SH-SY5Y (cell line): ENCODE data around the gene DTX3L.

ENCODE experiments used
- GATA2 ChIP-seq: IDR thresholded peaks from 2 replicates; pipeline ENCODE4 v1.6.1; 2011; ENCODE audit warnings: mild to moderate bottlenecking, low read depth, low read length
- GATA3 ChIP-seq: IDR thresholded peaks from 2 replicates; pipeline ENCODE4 v1.6.1; 2011; ENCODE audit warnings: low read depth, mild to moderate bottlenecking, low read length, moderate library complexity

The DTX3L gene

DNA sequence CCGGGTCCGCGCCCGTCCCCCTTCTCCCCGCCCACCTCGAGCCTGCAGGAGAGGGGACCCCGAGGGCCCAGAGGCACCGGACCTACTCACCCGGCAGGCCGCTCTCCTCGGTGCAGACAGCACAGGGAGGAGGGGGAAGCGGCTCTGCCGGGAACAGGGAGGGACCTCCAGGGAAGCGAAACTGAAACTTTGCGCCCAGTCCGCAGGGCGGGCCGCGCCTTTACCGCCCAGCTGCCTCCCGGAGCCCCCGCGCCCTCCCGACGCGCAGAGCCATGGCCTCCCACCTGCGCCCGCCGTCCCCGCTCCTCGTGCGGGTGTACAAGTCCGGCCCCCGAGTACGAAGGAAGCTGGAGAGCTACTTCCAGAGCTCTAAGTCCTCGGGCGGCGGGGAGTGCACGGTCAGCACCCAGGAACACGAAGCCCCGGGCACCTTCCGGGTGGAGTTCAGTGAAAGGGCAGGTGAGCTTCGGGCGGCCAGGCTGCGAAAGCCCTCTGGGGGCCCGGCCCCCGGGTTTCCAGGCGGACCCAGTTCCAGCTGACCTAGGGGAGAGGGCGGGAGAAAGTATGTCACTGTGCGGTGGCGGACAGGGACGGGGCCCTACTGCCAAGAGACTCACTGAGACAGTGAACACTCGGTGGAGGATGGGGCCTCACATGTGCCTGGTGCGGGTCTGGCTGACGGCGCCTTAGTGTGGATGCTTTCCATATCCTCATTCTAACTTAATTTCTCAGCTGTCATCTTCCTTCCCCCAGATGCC is at the start of gene DTX3L, which contains the start of gene PARP9:
TSS of gene DTX3L (plus strand) at position 184 of the 758 bp plus-strand sequence. CDS start at position 273, 89 bp downstream.
TSS of gene PARP9 (minus strand) at position 146 of the 758 bp plus-strand sequence. CDS start 4,680 bp downstream, outside the sequence.
- no peak for TF ChIP-seq GATA2

DNA sequence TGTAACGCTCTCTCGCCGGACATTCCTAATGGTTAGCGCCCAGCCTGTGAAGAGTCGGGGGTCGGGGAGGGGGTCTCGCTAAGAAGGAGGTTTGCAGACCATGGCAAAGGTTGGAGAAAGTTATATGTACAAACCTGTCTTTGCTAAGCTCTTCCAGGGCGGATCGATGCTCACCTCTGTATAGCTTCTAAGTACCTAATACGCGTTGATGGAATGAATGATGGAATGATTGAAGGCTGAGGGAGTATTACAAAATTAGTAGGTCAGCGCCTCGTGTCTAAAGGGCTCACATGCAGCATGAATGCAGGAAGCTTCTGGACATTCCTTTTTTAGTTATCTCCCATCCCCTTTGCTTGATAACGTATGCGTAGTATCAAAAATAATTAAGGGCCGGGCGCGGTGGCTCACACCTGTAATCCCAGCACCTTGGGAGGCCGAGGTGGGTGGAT is 49.1 kb upstream of the DTX3L start:
- TF ChIP-seq GATA3 = no peak
- no peak for TF ChIP-seq GATA2

DNA sequence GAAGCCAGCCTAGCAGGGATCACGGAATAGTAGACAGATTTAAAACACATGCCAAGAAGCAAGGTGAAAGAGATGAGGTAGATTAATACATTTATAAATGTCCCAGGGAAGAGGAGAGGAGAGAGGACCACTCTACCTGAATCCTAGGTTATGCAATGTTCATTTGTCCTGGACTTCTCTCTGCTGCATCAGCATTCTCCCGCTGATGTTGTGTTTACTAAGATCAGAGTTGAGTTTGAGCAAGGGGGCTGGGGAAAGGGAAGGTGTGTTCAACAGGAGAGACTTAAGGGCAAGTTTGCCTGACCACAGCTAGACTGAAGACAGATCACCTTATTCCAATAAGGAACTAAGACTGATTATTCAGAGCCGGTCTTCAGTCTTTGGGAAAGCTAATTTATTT is 48.3 kb upstream of the DTX3L start:
- TF ChIP-seq GATA2 (no peak), GATA3 (no peak)

DNA sequence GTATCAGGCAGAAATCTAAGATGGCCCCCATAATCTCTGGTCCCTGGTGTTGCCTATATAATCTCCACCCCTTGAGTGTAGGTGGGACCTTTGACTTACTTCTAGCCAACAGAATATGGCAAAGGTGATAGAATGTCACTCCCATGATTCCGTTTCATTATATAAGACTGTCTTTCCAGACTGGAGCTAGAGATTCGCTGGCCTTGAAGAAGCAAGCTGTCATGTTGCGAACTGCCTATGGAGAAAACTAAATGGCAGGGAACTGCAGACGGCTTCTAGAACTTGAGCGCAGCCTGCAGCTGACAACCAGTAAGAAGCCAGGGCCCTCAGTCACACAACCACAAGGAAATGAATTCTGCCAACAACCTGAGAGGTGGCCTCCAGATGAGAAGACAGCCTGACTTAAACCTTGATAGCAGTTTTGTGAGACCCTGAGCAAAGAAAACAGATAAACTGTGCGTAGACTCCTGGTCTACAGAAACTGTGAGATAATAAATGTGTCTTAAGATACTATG is 47.2 kb upstream of the DTX3L start:
- TF ChIP-seq GATA2 (no peak), GATA3 (no peak)

DNA sequence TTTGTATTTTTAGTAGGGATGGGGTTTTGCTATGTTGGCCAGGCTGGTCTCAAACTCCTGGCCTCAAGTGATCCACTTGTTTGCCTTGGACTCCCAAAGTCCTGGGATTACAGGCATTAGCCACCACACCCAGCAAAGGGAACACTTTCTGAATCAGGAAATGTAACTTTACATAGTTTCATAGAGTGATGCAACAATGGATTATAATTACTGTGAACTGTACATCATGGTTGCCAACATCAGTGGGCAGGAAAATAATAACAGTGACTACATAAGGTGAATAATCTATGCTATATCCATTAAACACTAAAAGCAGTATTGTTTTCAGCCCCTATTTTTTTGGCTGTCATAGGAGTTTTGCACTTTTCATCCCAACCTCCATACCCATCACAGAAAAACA is 44.4 kb upstream of the DTX3L start:
- TF ChIP-seq GATA2 = no peak
- no peak for TF ChIP-seq GATA3

DNA sequence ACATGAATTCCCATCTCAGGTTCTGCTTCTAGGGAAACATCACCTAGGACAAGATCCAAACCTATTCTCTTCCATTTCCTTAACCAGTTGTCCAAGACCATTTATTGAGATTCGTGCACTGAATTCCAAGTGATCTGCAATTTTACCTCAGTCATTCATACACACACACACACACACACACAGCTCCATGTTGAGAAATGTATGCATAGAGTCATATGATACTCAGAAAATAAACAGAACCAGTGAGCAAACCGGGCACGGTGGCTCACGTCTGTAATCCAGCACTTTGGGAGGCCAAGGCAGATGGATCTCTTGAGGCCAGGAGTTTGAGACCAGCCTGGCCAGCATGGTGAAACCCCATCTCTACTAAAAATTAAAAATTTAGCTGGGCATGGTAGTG is 43.3 kb upstream of the DTX3L start:
- TF ChIP-seq GATA3 (no peak), GATA2 (no peak)

DNA sequence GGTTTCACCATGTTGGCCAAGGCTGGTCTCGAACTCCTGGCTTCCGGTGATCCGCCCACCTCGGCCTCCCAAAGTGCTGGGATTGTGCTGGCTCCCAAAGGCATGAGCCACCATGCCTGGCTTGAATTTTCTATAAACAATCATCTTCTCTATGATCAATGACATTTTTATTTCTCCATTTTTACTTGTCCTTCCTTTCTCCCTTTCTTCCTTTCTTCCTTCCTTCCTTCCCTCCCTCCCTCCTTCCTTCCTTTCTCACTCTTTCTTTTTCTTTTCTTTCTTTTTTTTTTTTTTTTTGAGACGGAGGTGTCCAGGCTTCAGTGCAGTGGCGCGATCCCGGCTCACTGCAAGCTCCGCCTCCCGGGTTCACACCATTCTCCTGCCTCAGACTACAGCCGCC is 40.8 kb upstream of the DTX3L start:
- TF ChIP-seq GATA3 = no peak
- TF ChIP-seq GATA2 = no peak

DNA sequence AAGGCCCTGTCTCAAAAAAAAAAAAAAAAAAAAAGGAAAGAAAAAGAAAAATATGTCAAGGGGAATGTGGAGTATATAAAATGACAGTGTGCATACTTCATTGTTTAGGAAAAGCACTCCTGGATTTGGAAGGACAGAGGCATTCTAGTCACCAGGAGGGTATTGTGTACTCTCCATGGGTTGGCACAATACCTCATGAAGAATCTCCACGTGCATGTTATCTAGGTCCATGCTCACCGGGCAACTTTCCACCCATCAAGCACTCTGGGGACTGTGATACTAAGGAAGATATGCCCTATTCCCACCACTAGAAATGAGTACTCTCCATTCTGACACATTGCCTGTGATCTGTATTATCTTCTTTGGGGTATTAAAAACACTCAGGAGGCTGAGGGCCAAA is 34.0 kb upstream of the DTX3L start:
- no peak for TF ChIP-seq GATA3
- no peak for TF ChIP-seq GATA2

DNA sequence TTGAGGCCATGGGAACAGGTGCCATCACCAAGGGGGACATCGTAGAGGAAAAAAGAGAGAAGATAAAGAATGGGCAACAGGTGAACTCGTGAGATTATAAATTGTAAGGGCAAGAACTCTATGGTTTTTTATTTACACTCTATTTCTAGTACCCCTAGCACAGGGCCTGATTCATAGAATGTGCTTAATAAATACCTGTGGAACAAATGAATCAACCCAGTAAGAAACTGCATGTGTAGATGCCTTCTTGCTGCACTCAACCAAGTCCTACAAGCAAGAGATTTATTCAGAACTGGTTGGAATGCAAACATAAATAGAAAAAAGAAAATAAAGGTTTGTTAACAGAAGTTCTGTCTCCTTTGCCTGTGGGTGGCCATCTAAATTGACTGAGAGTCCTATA is 30.7 kb upstream of the DTX3L start:
- TF ChIP-seq GATA2 = no peak
- no peak for TF ChIP-seq GATA3

DNA sequence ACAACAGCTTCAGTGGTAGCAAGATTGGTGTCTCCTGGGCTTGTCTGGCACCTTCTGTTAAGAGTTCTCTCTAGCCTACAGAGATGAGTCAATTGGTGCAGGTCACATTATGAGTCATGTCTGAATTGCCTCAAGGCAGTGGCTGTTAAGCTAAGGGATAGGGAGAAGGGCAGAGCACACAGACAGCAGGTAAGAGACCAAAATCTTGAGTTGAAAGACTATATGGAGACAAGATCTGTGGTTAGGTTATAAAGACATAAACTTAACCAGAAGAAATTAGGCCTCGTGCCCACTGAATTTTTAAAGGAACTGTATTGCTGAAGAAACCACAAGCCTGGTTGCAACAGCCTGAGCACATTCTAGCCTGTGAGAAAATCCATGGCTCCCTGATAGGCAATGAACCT is 30.2 kb upstream of the DTX3L start:
- no peak for TF ChIP-seq GATA3
- no peak for TF ChIP-seq GATA2

DNA sequence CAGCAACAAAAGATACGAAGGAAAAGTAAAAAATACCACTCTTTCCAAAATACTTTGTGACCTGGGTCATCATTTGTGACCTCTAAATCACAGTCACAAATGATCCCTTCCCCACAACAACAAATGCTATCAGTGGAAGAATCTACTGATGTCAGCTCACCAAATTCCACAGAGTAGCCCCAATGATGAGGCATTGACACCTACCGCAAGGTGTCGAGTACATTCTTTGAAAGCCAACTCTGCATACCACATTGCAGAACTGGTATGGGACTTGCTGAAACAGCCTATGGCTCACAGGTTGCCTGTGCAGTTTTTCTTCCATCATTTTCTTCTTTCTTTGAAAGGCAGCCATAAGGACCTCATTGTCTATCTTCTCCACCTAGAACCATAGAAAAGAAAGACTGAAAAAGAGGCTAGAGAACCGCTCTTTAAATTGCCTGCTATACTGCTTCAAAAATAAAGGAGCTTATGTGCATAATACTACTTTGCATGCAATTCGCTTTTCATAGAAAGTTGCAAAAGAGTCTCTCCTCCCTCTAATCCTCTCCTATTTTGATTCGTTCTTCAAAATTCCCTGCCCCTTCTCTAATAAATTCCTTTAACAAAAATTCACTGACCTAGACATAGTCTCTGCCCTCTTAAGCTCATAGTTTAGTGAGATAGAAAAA is 28.0 kb upstream of the DTX3L start:
- TF ChIP-seq GATA3 = no peak
- TF ChIP-seq GATA2 = no peak

DNA sequence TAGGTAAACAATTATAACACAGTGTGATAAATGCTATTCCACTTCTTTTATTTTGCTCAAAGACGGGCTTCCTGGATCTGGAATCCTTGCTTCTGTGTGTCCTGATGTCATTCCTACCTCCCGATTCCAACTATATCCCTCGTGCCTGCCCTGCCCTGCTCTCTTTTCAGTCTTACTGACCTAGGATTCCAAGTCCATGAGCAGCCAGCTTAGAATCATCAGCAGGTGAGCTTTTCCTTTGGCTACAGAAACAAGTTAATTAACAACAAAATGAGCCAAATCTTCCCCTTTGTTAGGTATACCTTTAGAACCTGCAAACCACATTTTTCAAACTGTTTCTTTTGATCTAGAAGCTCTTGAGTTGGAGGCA is 27.5 kb upstream of the DTX3L start:
- TF ChIP-seq GATA3 = no peak

DNA sequence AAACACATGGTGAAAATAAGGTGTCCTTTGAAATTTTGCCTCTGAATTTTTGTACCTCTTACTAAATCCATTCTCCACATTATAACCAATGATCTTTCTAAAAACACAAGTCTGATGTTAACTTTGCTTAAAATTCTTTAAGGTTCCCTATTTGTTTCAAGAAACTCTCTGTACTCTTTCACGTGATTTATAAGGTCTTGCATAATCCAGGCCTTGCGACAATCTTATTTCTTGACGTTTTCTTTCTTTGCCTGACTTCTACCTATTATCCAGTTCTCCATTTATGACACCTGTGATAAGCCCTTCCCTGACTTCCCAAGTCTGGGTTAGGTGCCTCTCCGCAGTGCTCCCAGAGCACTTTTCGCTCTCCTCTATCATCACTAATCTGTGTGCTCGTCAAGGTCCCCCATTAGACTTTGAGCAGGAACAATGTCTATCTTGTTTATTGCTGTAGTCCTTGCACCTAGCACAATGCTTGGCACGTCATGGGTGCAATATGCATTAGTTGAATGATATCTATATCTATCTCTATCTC is 25.1 kb upstream of the DTX3L start:
- TF ChIP-seq GATA2 = no peak
- no peak for TF ChIP-seq GATA3

DNA sequence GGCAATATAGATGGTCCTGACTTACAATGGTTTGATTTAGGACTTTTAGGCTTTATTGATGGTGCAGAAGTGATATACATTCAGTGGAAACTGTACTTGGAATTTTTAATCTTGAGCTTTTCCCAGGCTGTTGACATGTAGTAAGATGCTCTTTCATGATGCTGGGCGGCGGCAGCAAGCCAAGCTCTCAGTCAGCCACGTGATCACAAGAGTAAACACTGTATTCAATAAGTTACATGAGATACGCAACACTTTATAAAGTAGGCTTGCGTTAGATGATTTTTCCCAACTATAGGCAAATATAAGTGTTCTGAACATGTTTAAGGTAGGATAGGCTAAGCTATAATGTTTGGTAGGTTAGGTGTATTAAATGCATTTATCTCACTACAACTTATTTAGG is 18.0 kb upstream of the DTX3L start:
- no peak for TF ChIP-seq GATA3
- no peak for TF ChIP-seq GATA2

DNA sequence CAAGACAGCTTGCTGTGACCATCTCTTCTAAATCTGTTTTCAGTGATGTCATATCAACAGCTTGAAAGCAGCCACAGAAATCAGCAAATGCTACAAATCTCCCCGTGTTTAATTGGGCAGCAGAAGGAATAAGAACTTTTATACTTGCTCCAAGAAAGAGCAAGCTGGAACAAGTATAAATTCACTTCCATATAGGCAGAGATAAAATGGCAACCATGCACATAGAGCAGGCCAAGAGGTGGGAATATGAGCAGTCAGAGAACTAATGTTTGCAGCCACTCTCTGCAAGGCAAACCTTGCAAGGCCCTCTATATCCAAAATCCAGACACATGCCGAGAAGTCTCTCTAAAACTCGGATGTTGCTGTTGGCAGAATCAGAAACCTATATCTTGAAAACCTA is 16.1 kb upstream of the DTX3L start:
- TF ChIP-seq GATA3 (no peak), GATA2 (no peak)

DNA sequence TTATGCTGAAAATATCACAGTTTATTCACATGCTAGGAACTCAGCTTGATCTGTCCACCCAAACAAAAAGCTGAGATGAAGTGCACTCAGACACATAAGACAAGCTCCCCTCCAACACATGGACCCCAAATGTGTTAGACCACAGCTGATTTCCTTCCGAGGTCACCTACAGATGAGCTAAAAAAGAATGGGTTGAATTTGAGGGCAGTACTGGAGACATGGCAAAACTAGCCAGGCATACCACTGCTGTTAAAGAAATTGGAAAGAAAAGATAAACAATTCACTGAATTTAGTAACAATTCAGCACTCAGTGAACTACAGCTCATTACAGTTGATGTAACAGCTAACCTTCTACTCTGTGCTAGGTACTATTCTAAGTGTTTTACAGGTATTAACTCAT is 15.5 kb upstream of the DTX3L start:
- TF ChIP-seq GATA2 (no peak), GATA3 (no peak)
